ENCODE measurements around the gene LUM.

Gene LUM

DNA sequence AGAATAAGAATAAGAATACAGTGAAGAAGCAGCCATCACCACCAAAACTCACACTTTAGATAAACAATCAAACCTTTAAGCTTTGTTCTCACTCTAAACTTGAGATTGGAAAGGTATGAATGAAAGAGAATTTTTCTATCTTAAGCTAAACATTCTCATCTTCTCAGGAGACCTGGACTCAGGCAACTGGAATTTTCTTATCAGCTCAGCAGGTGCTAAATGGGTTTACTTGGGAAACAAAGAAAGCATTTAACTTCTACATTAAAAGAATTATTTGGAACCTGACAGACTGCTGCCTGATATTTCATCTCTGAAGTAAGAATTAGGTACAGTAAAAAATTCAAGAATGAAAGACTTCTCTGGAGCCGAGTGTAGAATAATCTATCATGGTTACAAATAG, 32.8 kb downstream of the LUM start:
- DNase-seq (ENCODE audit: low read depth): no peak
- TF ChIP-seq, protein P1, sequence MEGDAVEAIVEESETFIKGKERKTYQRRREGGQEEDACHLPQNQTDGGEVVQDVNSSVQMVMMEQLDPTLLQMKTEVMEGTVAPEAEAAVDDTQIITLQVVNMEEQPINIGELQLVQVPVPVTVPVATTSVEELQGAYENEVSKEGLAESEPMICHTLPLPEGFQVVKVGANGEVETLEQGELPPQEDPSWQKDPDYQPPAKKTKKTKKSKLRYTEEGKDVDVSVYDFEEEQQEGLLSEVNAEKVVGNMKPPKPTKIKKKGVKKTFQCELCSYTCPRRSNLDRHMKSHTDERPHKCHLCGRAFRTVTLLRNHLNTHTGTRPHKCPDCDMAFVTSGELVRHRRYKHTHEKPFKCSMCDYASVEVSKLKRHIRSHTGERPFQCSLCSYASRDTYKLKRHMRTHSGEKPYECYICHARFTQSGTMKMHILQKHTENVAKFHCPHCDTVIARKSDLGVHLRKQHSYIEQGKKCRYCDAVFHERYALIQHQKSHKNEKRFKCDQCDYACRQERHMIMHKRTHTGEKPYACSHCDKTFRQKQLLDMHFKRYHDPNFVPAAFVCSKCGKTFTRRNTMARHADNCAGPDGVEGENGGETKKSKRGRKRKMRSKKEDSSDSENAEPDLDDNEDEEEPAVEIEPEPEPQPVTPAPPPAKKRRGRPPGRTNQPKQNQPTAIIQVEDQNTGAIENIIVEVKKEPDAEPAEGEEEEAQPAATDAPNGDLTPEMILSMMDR (conservative IDR thresholded peaks at IDR 0.05; ENCODE audit: low read depth, low read length): no peak

DNA sequence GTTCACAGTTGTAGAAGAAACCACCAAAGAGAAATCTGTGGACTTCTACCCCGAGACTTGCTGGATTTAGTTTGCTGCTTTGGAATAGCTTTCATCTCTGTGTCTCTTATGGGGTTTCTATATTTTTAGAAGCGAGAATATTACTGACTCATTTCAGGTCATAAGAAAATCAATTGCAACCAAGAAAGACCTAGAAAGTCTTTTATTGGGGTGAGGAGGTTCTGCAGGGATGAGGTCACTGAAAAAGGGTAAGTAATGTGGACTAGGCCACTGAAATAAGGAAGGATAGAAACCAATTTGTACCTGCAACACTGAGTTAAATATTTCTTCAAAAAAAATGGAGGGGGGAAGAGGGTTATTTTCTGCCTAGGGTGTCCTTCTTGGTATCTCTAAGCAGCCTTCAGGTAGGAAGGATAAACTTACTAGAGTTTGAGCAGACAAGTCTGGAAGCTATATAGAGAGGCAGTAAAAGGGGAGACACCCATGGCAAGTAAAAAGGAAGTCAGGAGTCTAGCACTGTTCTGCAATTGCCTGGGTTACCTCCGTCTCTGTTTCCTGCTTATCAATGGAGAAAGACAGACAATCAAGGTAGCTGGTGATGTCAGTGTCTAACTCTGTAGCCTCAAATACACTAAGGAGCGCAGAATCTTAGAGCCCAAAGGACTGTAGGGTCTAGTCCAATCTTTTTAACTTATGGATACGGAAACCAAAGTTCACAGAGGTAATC, 33.9 kb downstream of the LUM start:
- no peak overlapping the region for H3K4me3 ChIP-seq (ENCODE audit: low read length)
- no peak for DNase-seq (ENCODE audit: low read depth)
- TF ChIP-seq, protein P1 (conservative IDR thresholded peaks at IDR 0.05; ENCODE audit: low read depth, low read length): no peak

More for the DNA sequence above, 32.8 kb downstream of the LUM start:
- no peak overlapping the region for H3K4me3 ChIP-seq (ENCODE audit: low read length)

DNA sequence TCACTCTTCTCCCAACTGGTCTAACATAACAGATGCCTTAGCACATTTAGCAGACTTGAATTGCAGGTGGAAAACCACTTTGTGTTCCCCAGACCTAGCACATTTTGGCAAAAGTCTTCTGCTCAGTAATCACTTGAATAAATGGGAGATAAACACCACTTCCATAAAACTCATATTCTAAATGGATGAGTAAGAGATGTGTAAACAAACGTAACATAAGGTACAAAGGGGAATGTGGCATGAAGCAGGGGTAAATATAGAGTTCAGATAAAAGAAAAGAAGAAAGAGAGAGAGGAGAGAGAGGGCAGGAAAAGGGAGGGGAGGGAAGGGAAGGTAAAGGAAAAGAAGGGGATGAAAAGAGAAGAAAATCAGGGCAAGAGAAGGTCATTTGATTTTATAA, 36.4 kb downstream of the LUM start:
- TF ChIP-seq, protein P1 (conservative IDR thresholded peaks at IDR 0.05; ENCODE audit: low read depth, low read length): no peak
- DNase-seq (ENCODE audit: low read depth): no peak
- no peak overlapping the region for H3K4me3 ChIP-seq (ENCODE audit: low read length)

DNA sequence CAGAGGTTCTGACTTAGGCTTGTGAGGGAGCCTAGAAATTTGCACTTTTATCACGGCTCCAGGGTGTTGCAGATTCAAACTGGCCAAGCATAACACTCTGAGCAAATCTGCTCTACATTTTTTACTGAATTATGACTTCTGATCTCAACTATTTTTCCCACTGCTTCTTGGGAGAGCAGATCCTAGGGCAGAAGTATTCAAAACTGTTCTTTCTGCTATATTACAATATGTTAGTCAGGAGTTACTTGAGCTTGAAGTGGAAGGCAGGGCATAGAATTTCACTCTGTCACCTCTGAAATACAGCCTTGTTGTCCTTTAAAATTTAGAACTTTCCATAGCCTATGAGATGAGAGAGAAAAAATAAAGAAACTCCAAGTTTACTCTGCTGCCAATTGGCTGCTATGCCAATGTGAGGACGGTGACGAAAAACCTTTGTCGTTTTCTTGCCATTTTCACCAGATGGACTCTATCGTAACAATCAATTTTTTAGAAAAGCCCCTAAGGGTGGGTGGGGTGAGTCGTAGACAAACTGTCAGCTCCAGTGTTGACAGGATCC, 37.1 kb downstream of the LUM start:
- no peak overlapping the region for H3K4me3 ChIP-seq (ENCODE audit: low read length)
- no peak for DNase-seq (ENCODE audit: low read depth)
- TF ChIP-seq, protein P1 (conservative IDR thresholded peaks at IDR 0.05; ENCODE audit: low read depth, low read length): no peak

DNA sequence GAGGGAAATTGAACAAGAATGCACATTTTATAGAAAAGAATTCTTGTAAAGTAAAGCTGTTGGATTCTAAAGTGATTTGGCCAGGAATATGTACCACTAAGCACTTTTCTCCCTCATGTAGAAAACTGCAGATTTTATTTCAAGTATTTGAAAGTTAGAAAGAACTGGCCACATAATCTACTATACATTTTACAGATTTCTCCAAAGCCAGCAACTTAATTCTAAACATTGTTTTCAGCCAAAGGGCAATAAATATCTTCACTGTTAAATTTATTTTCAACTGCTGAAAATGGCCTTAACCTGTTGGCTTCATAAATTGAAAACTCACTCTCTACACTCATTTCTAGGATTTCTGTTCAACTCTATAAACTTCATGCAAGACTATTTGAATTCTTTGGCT, 37.9 kb downstream of the LUM start:
- TF ChIP-seq, protein P1 (conservative IDR thresholded peaks at IDR 0.05; ENCODE audit: low read depth, low read length): no peak
- no peak overlapping the region for H3K4me3 ChIP-seq (ENCODE audit: low read length)
- DNase-seq (ENCODE audit: low read depth): no peak

DNA sequence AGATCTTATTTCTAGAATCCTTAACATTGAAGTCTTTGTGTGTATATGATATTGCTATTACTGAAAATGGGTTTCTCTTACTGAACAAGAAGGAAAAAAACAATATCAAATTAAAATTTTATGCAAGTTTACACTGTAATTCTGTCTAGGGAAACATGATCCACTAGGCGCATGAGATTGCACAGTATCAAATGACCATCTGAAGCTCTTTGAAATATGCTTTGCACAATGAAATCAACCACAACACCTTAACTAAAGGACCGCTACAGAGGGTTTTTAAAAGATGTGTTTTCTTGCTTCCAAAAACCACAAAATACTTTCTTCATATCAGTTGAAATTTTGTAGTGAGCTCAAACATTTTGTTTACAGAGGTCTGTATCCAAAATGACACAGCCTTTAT, 38.4 kb downstream of the LUM start:
- DNase-seq (ENCODE audit: low read depth): no peak
- TF ChIP-seq, protein P1 (conservative IDR thresholded peaks at IDR 0.05; ENCODE audit: low read depth, low read length): no peak
- no peak overlapping the region for H3K4me3 ChIP-seq (ENCODE audit: low read length)

DNA sequence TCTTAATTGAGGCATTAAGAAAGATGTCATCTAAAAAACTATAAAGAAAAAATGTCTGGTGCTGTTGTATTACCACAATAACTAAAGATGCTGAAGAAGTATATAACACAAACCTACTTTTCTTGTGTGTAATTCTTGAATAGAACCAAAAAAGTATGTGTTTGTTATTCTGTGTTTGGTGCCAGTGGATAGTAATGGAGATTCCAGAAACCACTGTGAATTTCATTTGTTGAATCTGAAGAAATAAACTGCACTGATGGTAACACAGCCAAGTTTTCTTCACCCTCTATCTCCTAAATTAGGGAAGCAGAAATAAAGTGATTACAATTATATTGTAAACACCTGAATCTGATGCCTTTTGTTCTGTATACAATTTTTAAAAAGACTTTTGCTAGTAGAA, 40.4 kb downstream of the LUM start:
- DNase-seq (ENCODE audit: low read depth): no peak

More for the DNA sequence above, 40.4 kb downstream of the LUM start:
- no peak overlapping the region for H3K4me3 ChIP-seq (ENCODE audit: low read length)
- TF ChIP-seq, protein P1 (conservative IDR thresholded peaks at IDR 0.05; ENCODE audit: low read depth, low read length): no peak

All from retinal pigment epithelial cell (primary cell).